Stimulated activated CD8-positive, alpha-beta memory T cell treated with anti-CD3 and anti-CD28 coated beads, Interleukin-4, amount 100 ng/mL, for 24 hours (primary cell): Measurements from ENCODE around the gene CNOT6.

ENCODE experiments used
- DNase-seq: peaks from one replicate; pipeline ENCODE4 v3.0.0-alpha.2; 2020; ENCODE audit warnings: low read depth

CNOT6 gene

GRCh38 chr5:180621311-180621710, 127.1 kb downstream of the CNOT6 start:
- DNase-seq, result no peak

GRCh38 chr5:180622910-180623309, 128.7 kb downstream of the CNOT6 start:
- no peak for DNase-seq

- DNase-seq, result no peak
These were observed 129.2 kb downstream of the CNOT6 start for GRCh38 chr5:180623411-180623834.

- no peak for DNase-seq
These were observed 129.7 kb downstream of the CNOT6 start for GRCh38 chr5:180623844-180624243.

GRCh38 chr5:180624587-180624986, 130.4 kb downstream of the CNOT6 start:
- no peak for DNase-seq

GRCh38 chr5:180625125-180625790, 131.1 kb downstream of the CNOT6 start:
- no peak for DNase-seq

- DNase-seq, result no peak
These were observed 131.8 kb downstream of the CNOT6 start for GRCh38 chr5:180625791-180626660.

GRCh38 chr5:180626661-180627385, 132.6 kb downstream of the CNOT6 start:
- no peak for DNase-seq

- DNase-seq, result no peak
These were observed 133.4 kb downstream of the CNOT6 start for GRCh38 chr5:180627386-180628120.
